SH-SY5Y (cell line): Measurements from ENCODE around the gene SH2D7.

Experiments used
- GATA2 ChIP-seq: IDR thresholded peaks from 2 replicates; pipeline ENCODE4 v1.6.1; 2011; ENCODE audit warnings: mild to moderate bottlenecking, low read depth, low read length
- GATA3 ChIP-seq: IDR thresholded peaks from 2 replicates; pipeline ENCODE4 v1.6.1; 2011; ENCODE audit warnings: low read depth, mild to moderate bottlenecking, low read length, moderate library complexity

DNA sequence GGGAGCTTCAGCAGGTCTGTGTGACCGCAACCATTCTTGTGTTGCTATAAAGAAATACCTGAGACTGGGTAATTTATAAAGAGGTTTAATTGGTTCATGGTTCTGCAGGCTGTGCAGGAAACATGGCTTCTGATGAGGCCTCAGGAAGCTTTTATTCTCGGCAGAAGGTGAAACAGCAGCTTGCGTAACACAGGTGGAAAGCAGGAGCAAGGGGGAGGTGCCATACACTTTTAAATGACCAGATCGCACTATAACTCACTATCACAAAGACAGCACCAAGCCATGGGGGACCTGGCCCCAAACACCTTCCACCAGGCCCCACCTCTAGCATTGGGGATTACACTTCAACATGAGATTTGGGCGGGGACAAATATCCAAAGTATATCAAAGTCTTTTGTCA lies 47.2 kb downstream of the SH2D7 start:
- no peak for TF ChIP-seq GATA2
- TF ChIP-seq GATA3, result no peak
